Fibroblast of the aortic adventitia (primary cell): ENCODE results near the gene AAK1. TPM values are rescaled to one million over a fixed set of nuclear protein-coding genes. Genes with fewer than 3 reads are reported as not detected.
A peak's percentile ranks its signal among the peaks of the same experiment; 100 is the strongest.

Source experiments
- DNase-seq: peaks from one replicate; pipeline ENCODE4 v3.0.0-alpha.2; 2010; ENCODE audit warnings: low read depth
- H3K4me3 ChIP-seq: 2 replicates; pipeline ENCODE4 v1.5.1; 2011; ENCODE audit warnings: low read depth, mild to moderate bottlenecking, control low read depth, low read length, moderate library complexity
- CTCF ChIP-seq: IDR thresholded peaks from 2 replicates; pipeline ENCODE4 v1.5.1; 2011; ENCODE audit warnings: mild to moderate bottlenecking, low read length, control low read depth, inconsistent platforms; ENCODE audit not compliant: insufficient read depth
- total RNA-seq: library from RNA; depleted of rRNA; stranded (reverse); fragments of >200 nt; gene quantifications from 2 replicates; pipeline ENCODE4 v1.2.3, GENCODE V29; 2012; ENCODE audit warnings: low replicate concordance

The AAK1 gene
- total RNA-seq, 1 donor, result 82.6 TPM

- TF ChIP-seq CTCF, result no peak
- no peak for DNase-seq
- no peak overlapping the region for H3K4me3 ChIP-seq
Measured at GRCh38 chr2:69470911-69471310, 172.6 kb downstream of the AAK1 start.

DNA sequence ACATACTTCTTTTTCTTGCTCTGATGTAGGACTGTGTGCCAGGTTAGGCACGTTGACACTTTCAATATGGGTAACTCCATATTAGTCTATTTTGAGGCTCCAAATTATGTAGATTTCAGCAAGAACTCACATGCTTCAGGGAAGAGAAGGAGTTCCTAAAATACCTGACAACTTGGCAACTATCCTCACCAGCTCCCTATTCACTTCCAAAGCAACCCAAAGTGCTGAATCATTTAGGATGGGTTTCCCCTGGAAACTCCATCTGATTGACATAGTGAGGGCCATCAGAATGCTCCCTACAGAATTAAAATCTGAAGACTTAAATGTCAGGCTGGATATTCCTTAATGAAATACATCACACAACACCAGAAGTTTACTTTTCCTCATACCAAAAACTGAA lies 173.8 kb downstream of the AAK1 start:
- DNase-seq, result peak; percentile 27
- no peak overlapping the region for H3K4me3 ChIP-seq
- TF ChIP-seq CTCF, result no peak

- H3K4me3 ChIP-seq, result no peak overlapping the region
- DNase-seq, result no peak
- no peak for TF ChIP-seq CTCF
Measured at GRCh38 chr2:69469375-69469774, 174.2 kb downstream of the AAK1 start.

- H3K4me3 ChIP-seq, result no peak overlapping the region
- no peak for TF ChIP-seq CTCF
- no peak for DNase-seq
Measured at GRCh38 chr2:69466728-69467127, 176.8 kb downstream of the AAK1 start.

- TF ChIP-seq CTCF, result no peak
- DNase-seq, result peak; percentile 20
- no peak overlapping the region for H3K4me3 ChIP-seq
Measured at GRCh38 chr2:69465513-69466456, 177.8 kb downstream of the AAK1 start.

GRCh38 chr2:69464575-69464974 lies 179.0 kb downstream of the AAK1 start:
- peak; percentile 85 for DNase-seq

More at GRCh38 chr2:69464575-69464974, 179.0 kb downstream of the AAK1 start:
- no peak overlapping the region for H3K4me3 ChIP-seq
- peak; percentile 12 for TF ChIP-seq CTCF
